WTC11 (cell line): ENCODE measurements around the gene BTBD19. TPM values are rescaled to one million over a fixed set of nuclear protein-coding genes. Genes with fewer than 3 reads are reported as not detected.
"Not testable (repeated sequence)": the region's sequence is repeated elsewhere in the genome, so short reads cannot be mapped to it uniquely, and the experiment has no call there.

Source experiments
- ATAC-seq: fragments of 200-7000 bp; cut with Tn5 transposase; 2 replicates; pipeline ENCODE4 v1.10.0; 2021; ENCODE audit warnings: mild to moderate bottlenecking, moderate library complexity
- CTCF ChIA-PET: fragments of 300-600 bp; sonication (Branson Sonifier 250); formaldehyde crosslinking; loops from one replicate; lab custom pipeline; 2021; ENCODE audit warnings: antibody characterized with exemption; lab: Charles Lee
- POLR2A ChIA-PET: fragments of 350-600 bp; sonication (Branson Sonifier 250); formaldehyde crosslinking; loops from one replicate; lab custom pipeline; 2021; ENCODE audit warnings: antibody characterized with exemption; lab: Charles Lee
- DNase-seq: peaks from one replicate; pipeline ENCODE4 v3.0.0; 2021; ENCODE audit warnings: low spot score
- H3K27ac Mint-ChIP-seq: 2 replicates; pipeline ENCODE4 v1.8.0; 2021; ENCODE audit warnings: mixed read lengths
- H3K27me3 Mint-ChIP-seq: 2 replicates; pipeline ENCODE4 v1.8.0; 2021; ENCODE audit warnings: low read depth, mild to moderate bottlenecking, moderate library complexity, mixed read lengths
- H3K36me3 Mint-ChIP-seq: 2 replicates; pipeline ENCODE4 v1.8.0; 2021; ENCODE audit warnings: mixed read lengths
- H3K4me1 Mint-ChIP-seq: 2 replicates; pipeline ENCODE4 v1.8.0; 2022; ENCODE audit warnings: mixed read lengths
- H3K4me3 Mint-ChIP-seq: 2 replicates; pipeline ENCODE4 v1.8.0; 2021; ENCODE audit warnings: mild to moderate bottlenecking, moderate library complexity, mixed read lengths
- H3K9me3 Mint-ChIP-seq: 2 replicates; pipeline ENCODE4 v1.8.0; 2021; ENCODE audit warnings: mixed read lengths
- CBFB ChIP-seq: sonication (generic); formaldehyde crosslinking; IDR thresholded peaks from 2 replicates; pipeline ENCODE4 v1.8.1; 2022; ENCODE audit warnings: mild to moderate bottlenecking, low read depth, missing genetic modification reagents
- CTCF ChIP-seq: fragments of 200-600 bp; IDR thresholded peaks from 2 replicates; pipeline ENCODE4 v1.8.0; 2022; ENCODE audit warnings: antibody characterized with exemption
- ELF4 ChIP-seq: sonication (generic); formaldehyde crosslinking; IDR thresholded peaks from 2 replicates; pipeline ENCODE4 v1.8.1; 2022; ENCODE audit warnings: low read depth, mild to moderate bottlenecking, moderate library complexity, missing genetic modification reagents
- FOXK1 ChIP-seq: sonication (generic); formaldehyde crosslinking; IDR thresholded peaks from 2 replicates; pipeline ENCODE4 v1.8.0; 2022; ENCODE audit warnings: mild to moderate bottlenecking, moderate library complexity, missing genetic modification reagents
- GABPB1 ChIP-seq: sonication (generic); formaldehyde crosslinking; IDR thresholded peaks from 2 replicates; pipeline ENCODE4 v1.8.1; 2023; ENCODE audit warnings: mild to moderate bottlenecking, missing genetic modification reagents
- IRF1 ChIP-seq: sonication (generic); formaldehyde crosslinking; IDR thresholded peaks from 2 replicates; pipeline ENCODE4 v1.8.0; 2023; ENCODE audit warnings: missing genetic modification reagents
- JUN ChIP-seq: sonication (generic); formaldehyde crosslinking; IDR thresholded peaks from 2 replicates; pipeline ENCODE4 v1.8.0; 2023; ENCODE audit warnings: mild to moderate bottlenecking, missing genetic modification reagents
- NFATC4 ChIP-seq: fragments of 250-450 bp; sonication (Bioruptor Pico); IDR thresholded peaks from 2 replicates; pipeline ENCODE4 v1.9.0; 2021; ENCODE audit warnings: mild to moderate bottlenecking
- NFE2L1 ChIP-seq: sonication (generic); formaldehyde crosslinking; IDR thresholded peaks from 2 replicates; pipeline ENCODE4 v1.8.1; 2023; ENCODE audit warnings: missing genetic modification reagents
- NFYB ChIP-seq: sonication (generic); formaldehyde crosslinking; conservative IDR thresholded peaks from 2 replicates; pipeline ENCODE4 v1.8.0; 2022; ENCODE audit warnings: low read depth, missing genetic modification reagents
- OVOL2 ChIP-seq: fragments of 250-450 bp; sonication (Bioruptor Pico); IDR thresholded peaks from 2 replicates; pipeline ENCODE4 v1.9.0; 2021; ENCODE audit warnings: mild to moderate bottlenecking, borderline replicate concordance
- PRDM15 ChIP-seq: sonication (generic); formaldehyde crosslinking; IDR thresholded peaks from 2 replicates; pipeline ENCODE4 v1.8.0; 2022; ENCODE audit warnings: missing genetic modification reagents
- SMAD3 ChIP-seq: sonication (generic); formaldehyde crosslinking; IDR thresholded peaks from 2 replicates; pipeline ENCODE4 v1.8.0; 2022; ENCODE audit warnings: missing genetic modification reagents, mild to moderate bottlenecking, borderline replicate concordance
- SP1 ChIP-seq: sonication (generic); formaldehyde crosslinking; conservative IDR thresholded peaks from 2 replicates; pipeline ENCODE4 v1.8.1; 2022; ENCODE audit warnings: missing genetic modification reagents
- ZNF317 ChIP-seq: sonication (generic); formaldehyde crosslinking; IDR thresholded peaks from 2 replicates; pipeline ENCODE4 v1.8.1; 2023; ENCODE audit warnings: low read depth, mild to moderate bottlenecking, moderate library complexity, missing genetic modification reagents, borderline replicate concordance
- ZNF532 ChIP-seq: fragments of 250-450 bp; sonication (Bioruptor Pico); IDR thresholded peaks from 2 replicates; pipeline ENCODE4 v1.9.0; 2021; ENCODE audit warnings: mild to moderate bottlenecking, borderline replicate concordance
- ZNF671 ChIP-seq: fragments of 250-450 bp; sonication (Bioruptor Pico); IDR thresholded peaks from 2 replicates; pipeline ENCODE4 v1.8.0; 2021; ENCODE audit warnings: mild to moderate bottlenecking
- total RNA-seq: library from RNA; stranded (reverse); gene quantifications from 3 replicates; pipeline ENCODE4 v1.2.3, GENCODE V29; 2021

Gene BTBD19
- total RNA-seq, 1 experiment from 2014 or later = 1.7 TPM

GRCh38 chr1:44822131-44822701 is 13.9 kb downstream of the BTBD19 start:
- TF ChIP-seq ZNF317 = no peak
- TF ChIP-seq FOXK1 (CRISPR knock-in tag) = no peak
- no peak for TF ChIP-seq PRDM15 (CRISPR knock-in tag)
- no peak for TF ChIP-seq NFYB (CRISPR knock-in tag)
- no peak for TF ChIP-seq NFE2L1 (CRISPR knock-in tag)
- no peak for TF ChIP-seq GABPB1 (CRISPR knock-in tag)
- no peak for TF ChIP-seq ZNF671 (CRISPR knock-in tag)
- no peak for TF ChIP-seq NFATC4
- TF ChIP-seq ELF4 (CRISPR knock-in tag) = no peak
- no peak for TF ChIP-seq JUN (CRISPR knock-in tag)
- Mint-ChIP-seq H3K36me3 (no peaks in the 10 kb centered on the region), H3K27ac (no peak overlapping the region), H3K9me3 (no peaks in the 10 kb centered on the region), H3K4me1 (peaks cover 19% of the 10 kb centered on the region), H3K4me3 (no peak overlapping the region), H3K27me3 (no peaks in the 10 kb centered on the region)
- ChIA-PET POLR2A (interaction anchor here (0.7 to 1.1 kb wide), 2 partner anchors 101 to 481 kb away, joined by 3 to 5 read pairs; no protein-coding TSS in a partner anchor), CTCF (interaction anchor here (0.8 to 2.8 kb wide), 6 partner anchors 9 to 29 kb away, joined by 3 to 13 read pairs (median 6); partner anchors contain the start of gene PLK3)
- no peak for ATAC-seq
- DNase-seq = no peak

GRCh38 chr1:44822981-44823451 is 14.7 kb downstream of the BTBD19 start:
- H3K4me1 Mint-ChIP-seq = peaks cover 19% of the 10 kb centered on the region
- POLR2A ChIA-PET = interaction anchor here (0.8 kb wide), 1 partner anchor 48 kb away, joined by 3 read pairs; the partner anchor contains the start of gene RPS8
- no peaks in the 10 kb centered on the region for H3K36me3 Mint-ChIP-seq
- TF ChIP-seq SP1 (no peak), JUN (CRISPR knock-in tag) (no peak), CBFB (CRISPR knock-in tag) (no peak), OVOL2 (CRISPR knock-in tag) (no peak), SMAD3 (no peak), ELF4 (CRISPR knock-in tag) (no peak), IRF1 (no peak), CTCF (no peak), ZNF532 (CRISPR knock-in tag) (no peak)
- H3K9me3 Mint-ChIP-seq = no peaks in the 10 kb centered on the region
- no peaks in the 10 kb centered on the region for H3K27me3 Mint-ChIP-seq
- CTCF ChIA-PET = interaction anchor here (0.8 to 2.8 kb wide), 6 partner anchors 8 to 30 kb away, joined by 3 to 13 read pairs (median 6); partner anchors contain the start of gene PLK3
- no peak overlapping the region for H3K4me3 Mint-ChIP-seq
- DNase-seq (no peak), ATAC-seq (no peak)
- no peak overlapping the region for H3K27ac Mint-ChIP-seq

- H3K4me1 Mint-ChIP-seq = peaks cover 13% of the 10 kb centered on the region
- H3K4me3 Mint-ChIP-seq, H3K27ac Mint-ChIP-seq, POLR2A ChIA-PET, H3K36me3 Mint-ChIP-seq, H3K9me3 Mint-ChIP-seq, DNase-seq, H3K27me3 Mint-ChIP-seq, ATAC-seq: not testable (repeated sequence)
- CTCF ChIA-PET = interaction anchor here (1.1 kb wide), 1 partner anchor 40 kb away, joined by 3 read pairs; no protein-coding TSS in a partner anchor
These were observed 16.1 kb downstream of the BTBD19 start for GRCh38 chr1:44824392-44824791.
